IMR-90 (cell line): ENCODE results near the gene LRFN4. TPM values are rescaled to one million over a fixed set of nuclear protein-coding genes. Genes with fewer than 3 reads are reported as not detected.

Experiments used
- ATAC-seq: fragments of 200-7000 bp; cut with Tn5 transposase; 2 replicates; pipeline ENCODE4 v1.9.1; 2020; ENCODE audit warnings: low read depth, mild to moderate bottlenecking, moderate library complexity
- BruUV-seq: library from RNA; stranded (reverse); fragments of 400-500 nt; replicated peaks from 2 replicates; lab custom pipeline; 2021; lab: Mats Ljungman, UMichigan
- CTCF ChIA-PET: fragments of 300-600 bp; formaldehyde crosslinking; extraction: SDS; loops from one replicate; lab custom pipeline; 2021; ENCODE audit warnings: antibody characterized with exemption; lab: Yijun Ruan, JAX
- POLR2A ChIA-PET: fragments of 300-600 bp; sonication (Branson Sonifier 250); formaldehyde crosslinking; loops from one replicate; lab custom pipeline; 2022; ENCODE audit warnings: antibody characterized with exemption; ENCODE audit not compliant: unreplicated experiment; lab: Charles Lee
- DNase-seq: peaks from one replicate; pipeline ENCODE4 v3.0.0; 2013
- H2AFZ ChIP-seq: replicated peaks from 2 replicates; pipeline ENCODE3; 2013; ENCODE audit warnings: low read length, mild to moderate bottlenecking; ENCODE audit not compliant: poor library complexity
- H2AK5ac ChIP-seq: 2 replicates; pipeline ENCODE4 v1.6.1; 2013; ENCODE audit warnings: low read depth, low read length, inconsistent platforms
- H2AK9ac ChIP-seq: replicated peaks from 2 replicates; pipeline ENCODE3; 2013; ENCODE audit warnings: mild to moderate bottlenecking, low read depth, low read length, moderate library complexity; ENCODE audit not compliant: poor library complexity
- H2BK120ac ChIP-seq: 2 replicates; pipeline ENCODE4 v1.6.1; 2013; ENCODE audit warnings: low read depth, low read length, inconsistent platforms
- H2BK15ac ChIP-seq: 3 replicates; pipeline ENCODE4 v1.6.1; 2013; ENCODE audit warnings: low read depth, low read length, inconsistent platforms
- H2BK20ac ChIP-seq: 2 replicates; pipeline ENCODE4 v1.6.1; 2013; ENCODE audit warnings: low read depth, mild to moderate bottlenecking, inconsistent platforms, low read length, moderate library complexity
- H2BK5ac ChIP-seq: 2 replicates; pipeline ENCODE4 v1.6.1; 2013; ENCODE audit warnings: mild to moderate bottlenecking, low read depth, low read length, inconsistent platforms; ENCODE audit not compliant: poor library complexity, severe bottlenecking
- H3K14ac ChIP-seq: replicated peaks from 2 replicates; pipeline ENCODE4 v1.6.1; 2013; ENCODE audit warnings: low read depth, low read length, inconsistent platforms
- H3K18ac ChIP-seq: 2 replicates; pipeline ENCODE4 v1.6.1; 2013; ENCODE audit warnings: low read depth, low read length, control low read depth
- H3K23ac ChIP-seq: 2 replicates; pipeline ENCODE4 v1.6.1; 2013; ENCODE audit warnings: low read depth, low read length, inconsistent platforms
- H3K27ac ChIP-seq: 2 replicates; pipeline ENCODE4 v1.5.1; 2013; ENCODE audit warnings: mild to moderate bottlenecking, control low read depth, low read length; ENCODE audit not compliant: insufficient read depth
- H3K27me3 ChIP-seq: 2 replicates; pipeline ENCODE4 v1.6.1; 2013; ENCODE audit warnings: low read length; ENCODE audit not compliant: control insufficient read depth, insufficient read depth
- H3K36me3 ChIP-seq: 2 replicates; pipeline ENCODE4 v1.6.1; 2013; ENCODE audit warnings: low read length, mixed read lengths; ENCODE audit not compliant: control insufficient read depth, insufficient read depth
- H3K4ac ChIP-seq: 2 replicates; pipeline ENCODE4 v1.6.1; 2013; ENCODE audit warnings: low read depth, low read length, inconsistent platforms
- H3K4me1 ChIP-seq: 2 replicates; pipeline ENCODE4 v1.6.1; 2013; ENCODE audit warnings: low read length, mixed read lengths; ENCODE audit not compliant: control insufficient read depth, insufficient read depth
- H3K4me2 ChIP-seq: 2 replicates; pipeline ENCODE4 v1.6.1; 2013; ENCODE audit warnings: low read depth, mild to moderate bottlenecking, control low read depth, low read length, moderate library complexity
- H3K4me3 ChIP-seq: 2 replicates; pipeline ENCODE4 v1.5.1; 2013; ENCODE audit warnings: low read depth, mild to moderate bottlenecking, control low read depth, low read length, moderate library complexity; ENCODE audit not compliant: insufficient read depth
- H3K56ac ChIP-seq: 2 replicates; pipeline ENCODE4 v1.6.1; 2013; ENCODE audit warnings: low read length, inconsistent platforms; ENCODE audit not compliant: insufficient read depth; ENCODE audit errors: extremely low read depth
- H3K79me1 ChIP-seq, 2 experiments: 2 replicates each; pipeline ENCODE4 v1.6.1; 2013; ENCODE audit warnings: low read length in 2 of 2, inconsistent platforms in 1 of 2, low read depth in 1 of 2
- H3K9ac ChIP-seq: 2 replicates; pipeline ENCODE4 v1.6.1; 2013; ENCODE audit warnings: low read depth, low read length, control low read depth
- H3K9me1 ChIP-seq: 2 replicates; pipeline ENCODE4 v1.6.1; 2013; ENCODE audit warnings: low read length, inconsistent platforms; ENCODE audit not compliant: insufficient read depth
- H3K9me3 ChIP-seq: 2 replicates; pipeline ENCODE4 v1.6.1; 2013; ENCODE audit warnings: low read length; ENCODE audit not compliant: control insufficient read depth, insufficient read depth
- H4K20me1 ChIP-seq: 2 replicates; pipeline ENCODE4 v1.6.1; 2013; ENCODE audit warnings: low read length, inconsistent platforms; ENCODE audit not compliant: insufficient read depth
- H4K5ac ChIP-seq: 2 replicates; pipeline ENCODE4 v1.6.1; 2013; ENCODE audit warnings: mild to moderate bottlenecking, low read depth, low read length, control low read depth
- H4K8ac ChIP-seq, 2 experiments: 2 replicates each; pipeline ENCODE4 v1.6.1; 2013; ENCODE audit warnings: low read depth in 2 of 2, low read length in 2 of 2, control low read depth in 1 of 2, inconsistent platforms in 1 of 2
- H4K91ac ChIP-seq: 2 replicates; pipeline ENCODE4 v1.6.1; 2013; ENCODE audit warnings: low read depth, low read length, inconsistent platforms; ENCODE audit not compliant: insufficient read depth
- BHLHE40 ChIP-seq: fragments of 150-350 bp; IDR thresholded peaks from 2 replicates; pipeline ENCODE4 v1.6.1; 2016; ENCODE audit warnings: mild to moderate bottlenecking, low read depth, low read length
- CEBPB ChIP-seq: IDR thresholded peaks from 2 replicates; pipeline ENCODE4 v1.6.1; 2012; ENCODE audit warnings: low read depth, low read length, improper control_type of control experiment
- CHD1 ChIP-seq: IDR thresholded peaks from 2 replicates; pipeline ENCODE4 v1.6.1; 2012; ENCODE audit warnings: low read depth, low read length, improper control_type of control experiment
- FOS ChIP-seq: fragments of 150-350 bp; IDR thresholded peaks from 2 replicates; pipeline ENCODE4 v1.6.1; 2016; ENCODE audit warnings: low read depth, low read length
- MAFK ChIP-seq: IDR thresholded peaks from 2 replicates; pipeline ENCODE4 v1.6.1; 2012; ENCODE audit warnings: low read depth, low read length, improper control_type of control experiment
- MXI1 ChIP-seq: IDR thresholded peaks from 2 replicates; pipeline ENCODE4 v1.6.1; 2012; ENCODE audit warnings: low read depth, mild to moderate bottlenecking, low read length, moderate library complexity, borderline replicate concordance
- NFE2L2 ChIP-seq: fragments of 150-350 bp; IDR thresholded peaks from 2 replicates; pipeline ENCODE4 v1.6.1; 2016; ENCODE audit warnings: low read depth, mild to moderate bottlenecking, low read length
- POLR2A ChIP-seq: IDR thresholded peaks from 2 replicates; pipeline ENCODE4 v1.6.1; 2012; ENCODE audit warnings: mild to moderate bottlenecking, low read depth, low read length
- RCOR1 ChIP-seq: IDR thresholded peaks from 2 replicates; pipeline ENCODE4 v1.6.1; 2012; ENCODE audit warnings: mild to moderate bottlenecking, low read length, improper control_type of control experiment; ENCODE audit not compliant: insufficient replicate concordance
- RFX5 ChIP-seq: IDR thresholded peaks from 2 replicates; pipeline ENCODE4 v1.8.0; 2012; ENCODE audit warnings: low read depth, mild to moderate bottlenecking, low read length, moderate library complexity
- SMC3 ChIP-seq: fragments of 150-350 bp; IDR thresholded peaks from 2 replicates; pipeline ENCODE4 v1.6.1; 2016; ENCODE audit warnings: low read depth, mild to moderate bottlenecking, antibody characterized with exemption, low read length, moderate library complexity
- WGBS, 2 experiments: methylation state at CpG; one replicate each; pipeline versions ENCODE4 v1.1.5 to v1.1.7; 2013; ENCODE audit warnings: missing lambda C conversion rate in 2 of 2; ENCODE audit not compliant: insufficient read length in 1 of 2; ENCODE audit errors: extremely low coverage in 2 of 2; 5-methylcytosine and 5-hydroxymethylcytosine counted together
- dilution Hi-C: fragments of 300-500 bp; cut with HindIII; formaldehyde crosslinking; loops from one replicate; pipeline ENCODE4 v1.14.3; 2018; ENCODE audit warnings: low sequenced_read_pairs; ENCODE audit not compliant: unreplicated experiment
- in situ Hi-C: fragments of 300-500 bp; cut with MboI; formaldehyde crosslinking; loops from 3 replicates; pipeline ENCODE4 v1.14.3; 2019; ENCODE audit warnings: low sequenced_read_pairs, inconsistent platforms, mixed read lengths
- intact Hi-C: fragments of 100-400 bp; cut with micrococcal nuclease; formaldehyde crosslinking; loops from 2 replicates; pipeline ENCODE4 v1.10.0; 2022
- polyA plus RNA-seq, 3 experiments: library from polyadenylated mRNA; depleted of rRNA; stranded (reverse); fragments of >200 nt; gene quantifications; 2 replicates each; pipeline ENCODE4 v1.2.3, GENCODE V29; 2012; ENCODE audit warnings: low replicate concordance in 1 of 3
- total RNA-seq: library from RNA; depleted of rRNA; stranded (reverse); fragments of >200 nt; gene quantifications from 2 replicates; pipeline ENCODE4 v1.2.3, GENCODE V29; 2012
- TF ChIP-seq, protein P1 (sequence below): fragments of 150-350 bp; IDR thresholded peaks from 2 replicates; pipeline ENCODE4 v1.6.1; 2016; ENCODE audit warnings: low read depth, mild to moderate bottlenecking, low read length, moderate library complexity, borderline replicate concordance
- TF ChIP-seq, protein P2 (sequence below): fragments of 150-350 bp; IDR thresholded peaks from 2 replicates; pipeline ENCODE4 v1.6.1; 2017; ENCODE audit warnings: mild to moderate bottlenecking, antibody characterized with exemption, low read length, low read depth
- TF ChIP-seq, protein P3 (sequence below): conservative IDR thresholded peaks from 2 replicates; pipeline ENCODE4 v1.5.1; 2012; ENCODE audit warnings: mild to moderate bottlenecking, low read depth, low read length, improper control_type of control experiment

Gene LRFN4
- total and polyA plus RNA-seq, 2 of the 4 experiments (the other 2 are of a cell fraction): 6.1 to 18.9 TPM

DNA sequence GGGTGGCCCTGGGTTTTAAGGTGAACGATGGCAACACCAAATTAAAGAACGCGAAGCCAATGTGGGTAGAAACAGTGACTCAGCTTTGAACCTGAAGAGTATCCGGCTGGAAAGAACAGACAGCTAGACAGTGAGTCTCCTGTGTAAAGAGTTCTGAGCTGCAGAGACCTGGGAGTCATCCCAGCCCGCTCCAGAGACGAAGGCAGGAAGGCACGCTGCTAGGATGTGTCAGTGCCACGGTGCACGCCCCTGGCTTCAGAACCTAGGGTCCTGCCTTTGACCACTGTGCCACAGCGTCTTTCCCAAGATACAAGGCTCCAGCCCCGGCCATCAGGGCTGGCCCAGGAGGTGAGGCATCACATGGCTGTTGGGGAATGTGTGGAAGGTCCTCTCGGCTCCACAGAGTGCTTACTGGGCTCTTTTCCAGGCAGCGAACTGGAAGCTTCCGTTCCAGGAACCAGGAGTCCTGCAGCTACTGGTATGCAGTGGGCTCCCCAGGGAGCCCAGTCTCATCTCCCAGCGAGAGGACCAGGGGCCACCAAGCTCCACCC, 29.9 kb downstream of the LRFN4 start (continued):
- TF ChIP-seq MXI1: no peak

DNA sequence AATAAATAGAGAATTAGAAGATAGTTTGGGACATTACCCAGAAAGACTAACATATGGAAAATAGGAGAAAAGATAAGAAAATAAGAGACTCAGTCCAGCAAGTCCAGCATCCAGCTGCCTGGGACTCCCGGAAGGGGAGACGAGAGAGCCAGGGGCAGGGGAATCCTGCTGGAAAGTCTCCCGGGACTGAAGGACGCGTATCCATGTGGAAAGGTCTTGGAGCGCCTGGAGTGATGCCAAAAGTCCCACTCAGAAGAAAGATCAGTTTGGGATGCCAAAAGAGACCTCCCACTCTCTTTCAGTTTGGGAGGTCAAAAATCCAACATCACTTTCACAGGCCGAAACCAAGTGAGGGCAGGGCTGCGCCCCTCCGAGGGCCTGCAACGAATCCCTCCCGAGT, 30.7 kb downstream of the LRFN4 start:
- Histone ChIP-seq H2BK15ac (no peak overlapping the region; the same call in 2 of the 3 replicates), H2AK5ac (no peak overlapping the region; the same call in 1 of the 2 replicates), H3K4me2 (no peak overlapping the region), H4K91ac (no peak overlapping the region), H4K20me1 (no peaks in the 10 kb centered on the region), H3K23ac (no peak overlapping the region), H4K5ac (no peak overlapping the region), H3K56ac (no peak overlapping the region), H3K14ac (no peak overlapping the region), H3K36me3 (peaks cover 2% of the 10 kb centered on the region; the same call in 1 of the 2 replicates), H3K9me1 (peaks cover 7% of the 10 kb centered on the region), H3K4me1 (peaks cover 23% of the 10 kb centered on the region), H3K79me1 (peaks cover 0 to 20% of the 10 kb centered on the region in 2 experiments; a peak in 1 of 4 replicates), H3K4me3 (no peak overlapping the region), H4K8ac (no peak overlapping the region), H3K4ac (no peak overlapping the region), H2AK9ac (no peak overlapping the region), H2BK5ac (no peak overlapping the region), H2BK120ac (no peak overlapping the region), H2AFZ (no peak overlapping the region), H3K18ac (no peak overlapping the region), H3K9ac (no peak overlapping the region), H3K9me3 (no peaks in the 10 kb centered on the region), H3K27me3 (no peaks in the 10 kb centered on the region), H3K27ac (no peak overlapping the region), H2BK20ac (no peak overlapping the region)
- ChIA-PET CTCF (interaction anchor here (0.6 kb wide), 1 partner anchor 315 kb away, joined by 3 read pairs; no protein-coding TSS in a partner anchor), POLR2A (no interaction called here)
- dilution Hi-C loops (no loop called here), in situ Hi-C loops (no loop called here), intact Hi-C loops (no loop called here)
- BruUV-seq: no TSS peak
- DNase-seq (no peak), ATAC-seq (no peak)
- 59% methylated on average over 5 of the region's 11 CpGs; no CpG with 5 or more reads in 1 of the 2 experiments for WGBS, 2 experiments
- no peak for TF ChIP-seq RCOR1
- TF ChIP-seq NFE2L2: no peak
- TF ChIP-seq POLR2A: no peak
- TF ChIP-seq CEBPB: no peak
- TF ChIP-seq SMC3: no peak
- no peak for TF ChIP-seq BHLHE40
- TF ChIP-seq CHD1: no peak
- TF ChIP-seq, protein P1, sequence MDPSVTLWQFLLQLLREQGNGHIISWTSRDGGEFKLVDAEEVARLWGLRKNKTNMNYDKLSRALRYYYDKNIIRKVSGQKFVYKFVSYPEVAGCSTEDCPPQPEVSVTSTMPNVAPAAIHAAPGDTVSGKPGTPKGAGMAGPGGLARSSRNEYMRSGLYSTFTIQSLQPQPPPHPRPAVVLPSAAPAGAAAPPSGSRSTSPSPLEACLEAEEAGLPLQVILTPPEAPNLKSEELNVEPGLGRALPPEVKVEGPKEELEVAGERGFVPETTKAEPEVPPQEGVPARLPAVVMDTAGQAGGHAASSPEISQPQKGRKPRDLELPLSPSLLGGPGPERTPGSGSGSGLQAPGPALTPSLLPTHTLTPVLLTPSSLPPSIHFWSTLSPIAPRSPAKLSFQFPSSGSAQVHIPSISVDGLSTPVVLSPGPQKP: no peak
- no peak for TF ChIP-seq MXI1
- TF ChIP-seq RFX5: no peak
- TF ChIP-seq, protein P2, sequence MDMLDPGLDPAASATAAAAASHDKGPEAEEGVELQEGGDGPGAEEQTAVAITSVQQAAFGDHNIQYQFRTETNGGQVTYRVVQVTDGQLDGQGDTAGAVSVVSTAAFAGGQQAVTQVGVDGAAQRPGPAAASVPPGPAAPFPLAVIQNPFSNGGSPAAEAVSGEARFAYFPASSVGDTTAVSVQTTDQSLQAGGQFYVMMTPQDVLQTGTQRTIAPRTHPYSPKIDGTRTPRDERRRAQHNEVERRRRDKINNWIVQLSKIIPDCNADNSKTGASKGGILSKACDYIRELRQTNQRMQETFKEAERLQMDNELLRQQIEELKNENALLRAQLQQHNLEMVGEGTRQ: no peak
- TF ChIP-seq FOS: no peak
- no peak for TF ChIP-seq MAFK
- TF ChIP-seq, protein P3, sequence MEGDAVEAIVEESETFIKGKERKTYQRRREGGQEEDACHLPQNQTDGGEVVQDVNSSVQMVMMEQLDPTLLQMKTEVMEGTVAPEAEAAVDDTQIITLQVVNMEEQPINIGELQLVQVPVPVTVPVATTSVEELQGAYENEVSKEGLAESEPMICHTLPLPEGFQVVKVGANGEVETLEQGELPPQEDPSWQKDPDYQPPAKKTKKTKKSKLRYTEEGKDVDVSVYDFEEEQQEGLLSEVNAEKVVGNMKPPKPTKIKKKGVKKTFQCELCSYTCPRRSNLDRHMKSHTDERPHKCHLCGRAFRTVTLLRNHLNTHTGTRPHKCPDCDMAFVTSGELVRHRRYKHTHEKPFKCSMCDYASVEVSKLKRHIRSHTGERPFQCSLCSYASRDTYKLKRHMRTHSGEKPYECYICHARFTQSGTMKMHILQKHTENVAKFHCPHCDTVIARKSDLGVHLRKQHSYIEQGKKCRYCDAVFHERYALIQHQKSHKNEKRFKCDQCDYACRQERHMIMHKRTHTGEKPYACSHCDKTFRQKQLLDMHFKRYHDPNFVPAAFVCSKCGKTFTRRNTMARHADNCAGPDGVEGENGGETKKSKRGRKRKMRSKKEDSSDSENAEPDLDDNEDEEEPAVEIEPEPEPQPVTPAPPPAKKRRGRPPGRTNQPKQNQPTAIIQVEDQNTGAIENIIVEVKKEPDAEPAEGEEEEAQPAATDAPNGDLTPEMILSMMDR: no peak
